Activated T-helper 1 cell treated with anti-CD3 and anti-CD28 coated beads, Interleukin-12 subunit alpha, Interleukin-12 subunit beta, Interleukin-2, Interleukin-4 antibody, amounts not matched to agents 30 ng/mL and 10 ng/mL and 1 ng/mL, durations not matched to agents 14 hours and 24 hours and 36 hours (primary cell): ENCODE results near the gene MELK. TPM values are rescaled to one million over a fixed set of nuclear protein-coding genes. Genes with fewer than 3 reads are reported as not detected.
"Not testable (repeated sequence)": the region's sequence is repeated elsewhere in the genome, so short reads cannot be mapped to it uniquely, and the experiment has no call there.

Experiments used
- DNase-seq: peaks from one replicate; pipeline ENCODE4 v3.0.0; 2021; ENCODE audit warnings: low spot score
- H3K27ac Mint-ChIP-seq: one replicate; pipeline ENCODE4 v1.8.0; 2021; ENCODE audit warnings: mild to moderate bottlenecking, mixed read lengths
- H3K27me3 Mint-ChIP-seq: one replicate; pipeline ENCODE4 v1.8.0; 2022; ENCODE audit warnings: mild to moderate bottlenecking, moderate library complexity, mixed read lengths; ENCODE audit not compliant: insufficient read depth
- H3K36me3 Mint-ChIP-seq: one replicate; pipeline ENCODE4 v1.8.0; 2021; ENCODE audit warnings: low read depth, mixed read lengths
- H3K4me1 Mint-ChIP-seq: one replicate; pipeline ENCODE4 v1.8.0; 2021; ENCODE audit warnings: low read depth, mixed read lengths
- H3K4me3 Mint-ChIP-seq: one replicate; pipeline ENCODE4 v1.8.0; 2021; ENCODE audit warnings: mild to moderate bottlenecking, moderate library complexity, mixed read lengths
- H3K9me3 Mint-ChIP-seq: one replicate; pipeline ENCODE4 v1.8.0; 2021; ENCODE audit warnings: mixed read lengths
- intact Hi-C: fragments of 100-400 bp; cut with micrococcal nuclease; formaldehyde crosslinking; loops from one replicate; pipeline ENCODE4 v1.15.1; 2024
- total RNA-seq: library from RNA; stranded (reverse); gene quantifications from 2 replicates; pipeline ENCODE4 v1.2.3, GENCODE V29; 2022

Gene MELK
- total RNA-seq: 46.4 and 48.3 TPM in 2 replicates

DNA sequence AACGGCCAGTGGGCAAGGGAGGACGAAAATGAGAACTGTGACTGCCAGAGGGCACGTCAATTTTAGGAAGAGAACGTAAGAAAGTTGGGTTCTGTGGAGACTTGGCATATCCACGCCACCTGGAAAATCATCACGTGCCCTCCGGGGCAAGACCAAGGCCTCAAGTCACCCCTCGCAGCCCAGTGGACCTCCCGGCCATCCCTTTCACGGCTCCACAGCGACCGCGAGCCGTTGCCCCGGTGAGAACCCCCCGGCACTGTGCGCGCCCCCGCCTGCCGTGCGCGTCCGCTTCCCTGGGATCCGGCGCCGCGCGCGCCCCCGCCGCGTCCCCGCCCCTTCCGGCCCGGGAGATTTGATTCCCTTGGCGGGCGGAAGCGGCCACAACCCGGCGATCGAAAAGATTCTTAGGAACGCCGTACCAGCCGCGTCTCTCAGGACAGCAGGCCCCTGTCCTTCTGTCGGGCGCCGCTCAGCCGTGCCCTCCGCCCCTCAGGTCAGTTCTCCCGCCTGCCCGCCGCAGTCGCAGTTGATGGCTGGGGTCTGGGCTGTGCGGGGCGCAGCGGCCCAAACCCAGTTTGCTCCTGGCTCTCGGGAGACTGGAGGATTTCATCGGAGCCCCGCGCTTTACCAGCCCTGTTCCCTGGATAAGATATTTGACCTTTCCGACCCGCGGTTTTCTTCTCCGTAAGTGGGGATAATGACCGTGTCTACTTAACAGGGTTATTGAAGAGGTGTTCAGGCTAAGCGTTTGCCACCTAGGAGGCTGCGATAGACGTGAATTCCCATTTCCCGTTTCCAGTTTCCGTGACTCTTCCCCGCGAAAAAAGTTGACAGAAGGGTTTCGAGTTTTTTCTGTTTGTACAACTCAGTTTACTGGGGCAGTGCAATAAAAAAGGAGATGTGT, at the start of gene MELK:
Gene MELK (plus strand): TSS at position 381 of the 904 bp plus-strand sequence. CDS start 8,787 bp downstream, outside the sequence.
- Mint-ChIP-seq H3K27me3 (peaks cover 2% of the 10 kb centered on the region), H3K9me3 (no peaks in the 10 kb centered on the region), H3K36me3 (peaks cover 11% of the 10 kb centered on the region), H3K27ac (peak within 1 kb of the TSS; percentile 91), H3K4me3 (peak within 1 kb of the TSS; percentile 97), H3K4me1 (peaks cover 26% of the 10 kb centered on the region)
- peak; percentile 86 for DNase-seq
- intact Hi-C loops: loop anchor here (1.0 to 10.0 kb wide), 9 partner anchors 85 to 1952 kb away; partner anchors contain the start of genes DCTN3, GNE, RNF38 and ZBTB5

DNA sequence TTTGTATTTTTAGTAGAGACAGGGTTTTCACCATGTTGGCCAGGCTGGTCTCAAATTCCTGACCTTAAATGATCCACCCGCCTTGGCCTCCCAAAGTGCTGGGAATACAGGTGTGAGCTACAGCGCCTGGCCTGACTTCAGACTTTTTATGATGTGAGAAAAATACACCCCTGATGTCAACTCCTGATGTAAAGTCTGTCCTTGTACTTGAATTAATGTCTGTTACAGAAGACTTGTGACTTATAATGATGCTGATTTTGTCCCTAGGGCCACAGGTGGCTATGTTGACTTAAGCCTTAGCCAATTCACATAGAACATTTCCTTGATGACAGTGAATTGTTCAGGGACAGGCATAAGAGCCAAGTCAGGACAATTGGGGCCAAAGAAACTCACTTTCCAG, 42.5 kb upstream of the MELK start:
- Mint-ChIP-seq H3K27me3 (peaks cover 14% of the 10 kb centered on the region), H3K4me3 (no peak overlapping the region), H3K36me3 (no peaks in the 10 kb centered on the region), H3K9me3 (no peaks in the 10 kb centered on the region), H3K4me1 (peaks cover 9% of the 10 kb centered on the region), H3K27ac (no peak overlapping the region)
- intact Hi-C loops: no loop called here
- DNase-seq: no peak

DNA sequence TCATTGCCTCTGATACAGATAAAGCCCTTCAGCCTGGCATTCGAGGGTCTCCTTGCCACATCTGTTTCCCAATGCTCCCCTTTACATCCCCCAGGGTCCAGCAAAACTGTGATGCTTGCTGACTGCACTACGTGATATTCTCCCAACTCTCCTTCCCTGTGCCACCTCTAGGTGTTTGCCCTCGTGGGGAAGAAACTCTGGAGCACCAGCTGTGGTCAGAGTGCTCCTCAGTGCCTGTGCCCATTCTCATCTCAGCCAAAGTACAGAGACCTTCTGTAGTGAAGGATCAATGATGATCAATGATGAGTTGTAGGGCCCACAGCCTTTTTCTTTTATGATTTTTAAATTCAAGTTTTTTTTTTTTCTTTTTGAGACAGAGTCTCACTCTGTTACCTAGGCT, 40.3 kb upstream of the MELK start:
- intact Hi-C loops: no loop called here
- no peak overlapping the region for H3K4me3 Mint-ChIP-seq
- no peak for DNase-seq
- no peak overlapping the region for H3K27ac Mint-ChIP-seq
- peaks cover 11% of the 10 kb centered on the region for H3K27me3 Mint-ChIP-seq
- peaks cover 9% of the 10 kb centered on the region for H3K4me1 Mint-ChIP-seq
- no peaks in the 10 kb centered on the region for H3K9me3 Mint-ChIP-seq
- H3K36me3 Mint-ChIP-seq: no peaks in the 10 kb centered on the region

DNA sequence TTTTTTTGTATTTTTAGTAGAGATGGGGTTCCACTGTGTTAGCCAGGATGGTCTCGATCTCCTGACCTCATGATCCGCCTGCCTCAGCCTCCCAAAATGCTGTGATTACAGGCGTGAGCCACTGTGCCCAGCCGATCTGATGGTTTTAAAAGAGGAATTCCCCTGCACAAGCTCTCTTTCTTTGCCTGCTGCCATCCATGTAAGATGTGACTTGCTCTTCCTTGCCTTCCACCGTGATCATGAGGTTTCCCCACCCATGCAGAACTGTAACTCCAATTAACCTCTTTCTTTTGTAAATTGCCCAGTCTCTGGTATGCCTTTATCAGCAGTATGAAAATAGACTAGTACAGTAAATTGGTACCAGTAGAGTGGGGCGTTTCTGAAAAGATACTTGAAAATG, 39.0 kb upstream of the MELK start:
- H3K27ac Mint-ChIP-seq, DNase-seq, H3K4me1 Mint-ChIP-seq, H3K36me3 Mint-ChIP-seq, H3K9me3 Mint-ChIP-seq, intact Hi-C loops, H3K4me3 Mint-ChIP-seq: not testable (repeated sequence)
- H3K27me3 Mint-ChIP-seq: peaks cover 11% of the 10 kb centered on the region

DNA sequence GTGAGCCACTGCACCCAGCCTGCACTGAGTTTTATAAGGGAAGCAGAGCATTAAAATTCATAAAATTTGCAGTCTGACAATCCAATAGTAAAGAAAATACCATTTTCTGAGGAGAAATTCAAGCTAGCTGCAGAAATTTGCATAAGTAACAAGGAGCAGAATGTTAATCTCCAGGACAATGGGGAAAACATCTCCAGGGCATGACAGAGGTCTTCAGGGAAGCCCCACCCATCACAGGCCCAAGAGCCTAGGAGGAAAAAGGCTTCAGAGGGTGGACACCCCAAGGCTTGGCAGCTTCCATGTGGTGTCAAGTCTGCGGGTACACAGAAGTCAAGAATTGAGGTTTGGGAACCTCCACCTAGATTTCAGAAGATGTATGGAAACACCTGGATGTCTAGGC, 37.6 kb upstream of the MELK start:
- Mint-ChIP-seq H3K27me3 (peaks cover 11% of the 10 kb centered on the region), H3K4me1 (peaks cover 9% of the 10 kb centered on the region), H3K36me3 (no peaks in the 10 kb centered on the region), H3K27ac (no peak overlapping the region), H3K4me3 (no peak overlapping the region), H3K9me3 (no peaks in the 10 kb centered on the region)
- intact Hi-C loops: no loop called here
- DNase-seq: no peak

DNA sequence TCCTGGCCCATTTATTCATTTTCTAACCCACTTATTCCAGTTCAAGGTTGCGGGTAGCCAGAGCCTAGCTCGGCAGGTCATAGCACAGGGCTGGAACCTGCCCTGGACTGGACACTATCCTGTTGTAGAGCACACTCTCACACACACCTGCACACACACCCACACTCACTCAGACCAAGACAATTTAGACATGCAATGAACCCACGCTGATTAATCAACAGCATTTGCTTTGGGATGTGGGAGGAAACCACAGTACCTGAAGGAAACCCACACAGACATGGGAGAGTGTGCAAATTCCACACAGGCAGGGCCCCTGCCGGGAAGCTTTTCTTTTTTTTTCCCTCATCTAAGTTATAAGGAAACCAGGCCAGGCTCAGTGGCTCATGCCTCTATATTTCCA, 34.8 kb upstream of the MELK start:
- no peaks in the 10 kb centered on the region for H3K9me3 Mint-ChIP-seq
- no peak for DNase-seq

DNA sequence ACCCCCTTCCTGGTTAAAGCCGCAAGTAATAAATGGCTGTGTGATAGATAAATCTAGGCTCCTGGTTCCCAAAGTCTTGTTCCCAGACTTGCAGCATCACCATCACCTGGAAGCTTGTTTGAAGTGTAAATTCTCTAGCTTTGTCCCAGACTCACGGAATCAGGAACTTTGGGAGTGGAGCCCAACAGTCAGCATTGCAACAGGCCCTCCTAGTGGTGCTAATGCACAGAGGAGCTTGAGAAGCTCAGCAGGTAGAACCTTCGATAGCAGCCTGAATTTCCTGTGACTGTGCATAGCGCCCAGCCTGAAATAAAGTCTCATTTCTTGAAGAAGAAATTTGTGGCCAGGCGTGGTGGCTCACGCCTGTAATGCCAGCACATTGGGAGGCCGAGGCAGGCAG, 30.3 kb upstream of the MELK start:
- intact Hi-C loops: no loop called here
- DNase-seq: no peak
- Mint-ChIP-seq H3K36me3 (no peaks in the 10 kb centered on the region), H3K27ac (no peak overlapping the region), H3K4me3 (no peak overlapping the region), H3K4me1 (no peaks in the 10 kb centered on the region), H3K9me3 (no peaks in the 10 kb centered on the region), H3K27me3 (peaks cover 8% of the 10 kb centered on the region)

More for the DNA sequence above, 34.8 kb upstream of the MELK start:
- no peak overlapping the region for H3K27ac Mint-ChIP-seq
- H3K4me1 Mint-ChIP-seq: no peaks in the 10 kb centered on the region
- no peak overlapping the region for H3K4me3 Mint-ChIP-seq
- H3K36me3 Mint-ChIP-seq: no peaks in the 10 kb centered on the region
- intact Hi-C loops: no loop called here
- H3K27me3 Mint-ChIP-seq: peaks cover 8% of the 10 kb centered on the region

DNA sequence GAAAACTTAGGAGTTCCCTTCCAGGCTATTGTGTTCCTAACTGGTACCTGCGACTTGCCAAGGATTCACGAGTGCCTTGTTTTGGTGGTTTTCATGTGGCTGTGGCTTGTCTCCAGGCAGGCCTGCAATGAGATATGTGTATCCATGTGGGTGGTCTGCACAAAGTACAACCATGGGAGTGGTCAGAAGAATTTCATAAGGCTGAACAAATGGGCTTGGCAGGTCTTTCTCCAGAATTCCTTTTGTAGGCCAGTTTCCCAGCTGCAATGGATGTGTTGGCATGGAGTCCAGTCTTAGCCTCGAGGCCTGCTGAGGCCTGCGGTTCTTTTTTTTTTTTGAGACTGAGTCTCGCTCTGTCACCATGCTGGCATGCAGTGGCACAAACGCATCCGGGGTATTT, 28.8 kb upstream of the MELK start:
- H3K27ac Mint-ChIP-seq: no peak overlapping the region
- DNase-seq: no peak
- no peaks in the 10 kb centered on the region for H3K4me1 Mint-ChIP-seq
- H3K27me3 Mint-ChIP-seq: peaks cover 21% of the 10 kb centered on the region
- intact Hi-C loops: no loop called here
- no peaks in the 10 kb centered on the region for H3K36me3 Mint-ChIP-seq
- H3K9me3 Mint-ChIP-seq: no peaks in the 10 kb centered on the region
- no peak overlapping the region for H3K4me3 Mint-ChIP-seq

DNA sequence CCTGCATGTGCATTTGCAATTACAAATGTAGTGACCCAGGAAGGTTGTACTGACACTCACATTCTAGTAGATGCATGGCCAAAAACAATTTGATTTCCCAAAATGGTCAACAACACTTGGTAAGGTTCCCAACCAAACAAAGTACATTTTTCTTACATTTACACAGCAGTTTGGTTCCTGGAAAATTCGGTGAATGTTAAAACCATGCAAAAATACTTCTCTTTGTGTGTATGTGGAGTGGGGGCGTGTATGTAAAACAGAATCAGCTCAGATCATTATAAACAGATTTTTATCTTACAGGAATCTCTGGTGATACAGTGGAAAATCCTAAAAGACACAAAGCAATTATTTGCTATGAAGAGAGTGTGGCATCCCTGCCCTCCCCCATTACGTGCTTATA, 25.1 kb upstream of the MELK start:
- no peaks in the 10 kb centered on the region for H3K9me3 Mint-ChIP-seq

DNA sequence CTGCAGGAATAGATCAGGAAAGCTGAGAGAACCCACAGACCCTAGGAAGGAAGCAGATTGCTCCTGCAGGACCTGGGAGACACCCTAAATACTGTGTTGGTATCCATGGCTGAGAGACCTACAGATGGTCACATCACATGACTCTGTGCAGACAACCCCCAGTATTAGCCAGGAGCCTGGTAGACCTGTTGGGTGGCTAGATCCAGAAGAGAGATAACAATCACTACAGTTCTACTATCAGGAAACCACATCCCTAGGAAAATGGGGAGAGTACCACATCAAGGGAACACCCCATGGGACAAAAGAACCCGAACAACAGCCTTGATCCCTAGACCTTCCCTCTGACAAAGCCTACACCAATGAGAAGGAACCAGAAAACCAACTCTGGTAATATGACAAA, 24.2 kb upstream of the MELK start:
- Mint-ChIP-seq H3K27me3 (peaks cover 27% of the 10 kb centered on the region), H3K9me3 (no peaks in the 10 kb centered on the region), H3K4me1 (no peaks in the 10 kb centered on the region), H3K4me3 (no peak overlapping the region), H3K36me3 (no peaks in the 10 kb centered on the region), H3K27ac (no peak overlapping the region)
- intact Hi-C loops: no loop called here
- no peak for DNase-seq

More for the DNA sequence above, 25.1 kb upstream of the MELK start:
- intact Hi-C loops: no loop called here
- Mint-ChIP-seq H3K27ac (no peak overlapping the region), H3K4me3 (no peak overlapping the region), H3K27me3 (peaks cover 27% of the 10 kb centered on the region), H3K36me3 (no peaks in the 10 kb centered on the region), H3K4me1 (no peaks in the 10 kb centered on the region)
- no peak for DNase-seq

DNA sequence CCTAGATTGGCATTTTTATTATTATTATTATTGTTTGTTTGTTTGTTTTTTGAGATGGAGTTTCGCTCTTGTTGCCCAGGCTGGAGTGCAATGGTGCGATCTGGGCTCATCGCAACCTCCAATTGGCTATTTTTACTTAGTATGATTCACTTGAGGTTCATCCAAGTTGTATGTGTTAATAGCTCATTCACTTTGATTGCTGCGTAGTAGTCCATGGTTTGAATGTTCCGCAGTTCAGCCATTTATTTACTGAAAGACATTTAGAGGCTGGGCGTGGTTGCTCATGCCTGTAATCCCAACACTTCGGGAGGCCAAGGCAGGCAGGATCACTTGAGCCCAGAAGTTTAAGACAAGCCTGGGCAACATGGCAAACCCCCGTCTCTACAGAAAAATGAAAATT, 22.6 kb upstream of the MELK start:
- Mint-ChIP-seq H3K4me3 (no peak overlapping the region), H3K27me3 (peaks cover 27% of the 10 kb centered on the region), H3K36me3 (no peaks in the 10 kb centered on the region), H3K4me1 (no peaks in the 10 kb centered on the region), H3K27ac (no peak overlapping the region), H3K9me3 (no peaks in the 10 kb centered on the region)
- intact Hi-C loops: no loop called here
- no peak for DNase-seq

DNA sequence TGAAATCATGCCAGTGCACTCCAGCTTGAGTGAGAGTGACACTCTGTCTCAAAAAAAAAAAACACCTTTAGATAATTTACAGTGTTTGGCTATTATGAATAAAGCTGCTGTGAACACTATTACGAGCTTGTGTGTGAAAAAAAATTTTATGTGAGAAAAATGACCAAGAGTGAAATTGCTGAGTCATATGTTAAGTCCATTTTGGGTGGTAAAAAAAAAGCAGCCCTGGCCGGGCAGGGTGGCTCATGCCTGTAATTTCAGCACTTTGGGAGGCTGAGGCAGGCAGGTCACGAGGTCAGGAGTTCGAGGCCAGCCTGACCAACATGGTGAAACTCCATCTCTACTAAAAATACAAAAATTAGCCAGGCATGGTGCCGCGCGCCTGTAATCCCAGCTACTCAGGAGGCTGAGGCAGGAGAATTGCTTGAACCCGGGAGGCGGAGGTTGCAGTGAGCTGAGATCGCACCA, 22.0 kb upstream of the MELK start:
- H3K27ac Mint-ChIP-seq, intact Hi-C loops, H3K4me1 Mint-ChIP-seq, H3K9me3 Mint-ChIP-seq, H3K4me3 Mint-ChIP-seq, H3K36me3 Mint-ChIP-seq, DNase-seq: not testable (repeated sequence)
- peaks cover 27% of the 10 kb centered on the region for H3K27me3 Mint-ChIP-seq

DNA sequence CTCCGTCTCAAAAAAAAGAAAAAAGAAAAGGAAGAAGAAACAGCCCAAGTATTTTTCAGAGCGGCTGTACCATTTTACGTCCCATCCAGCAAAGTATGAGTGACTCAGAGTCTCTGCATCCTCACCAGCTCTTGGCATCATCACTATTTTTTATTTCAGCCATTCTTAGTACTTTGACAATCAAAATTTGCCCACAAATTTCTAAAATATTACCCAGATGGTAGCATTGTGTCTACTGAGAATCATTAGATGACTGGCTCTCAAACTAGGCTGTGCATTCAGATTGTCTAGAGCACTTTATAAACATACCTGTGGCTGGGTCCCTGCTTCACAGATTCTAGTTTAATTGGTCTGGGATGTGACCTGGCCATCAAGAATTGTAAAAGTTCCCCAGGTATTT, 21.6 kb upstream of the MELK start:
- Mint-ChIP-seq H3K4me1 (no peaks in the 10 kb centered on the region), H3K9me3 (no peaks in the 10 kb centered on the region), H3K27me3 (peaks cover 25% of the 10 kb centered on the region), H3K4me3 (no peak overlapping the region), H3K36me3 (no peaks in the 10 kb centered on the region), H3K27ac (no peak overlapping the region)
- intact Hi-C loops: no loop called here
- no peak for DNase-seq
